Ovary (tissue), 3 donors: ENCODE results near the gene CST11.

Experiments used
- CTCF ChIP-seq, 3 donors: fragments of 450-650 bp in 2 of 3; fragments of 200-600 bp in 1 of 3; IDR thresholded peaks; one replicate each; pipeline versions ENCODE4 v1.5.1 to v1.8.0; 2016 to 2022; ENCODE audit warnings: antibody characterized with exemption in 3 of 3, mild to moderate bottlenecking in 1 of 3
- EP300 ChIP-seq: sonication (generic); formaldehyde crosslinking; IDR thresholded peaks from one replicate; pipeline ENCODE4 v1.6.1; 2017; ENCODE audit warnings: antibody characterized with exemption
- POLR2A ChIP-seq: fragments of 450-650 bp; IDR thresholded peaks from one replicate; pipeline ENCODE4 v1.6.1; 2017; ENCODE audit warnings: antibody characterized with exemption, mild to moderate bottlenecking, moderate library complexity
- donor health status: DM: no; HTN: no; CAD: no.

- TF ChIP-seq CTCF (IDR thresholded peaks at IDR 0.05): no peak
- no peak for TF ChIP-seq POLR2A
- TF ChIP-seq EP300: no peak
Observed at GRCh38 chr20:23440004-23440403, 12.7 kb downstream of the CST11 start.
